ENCODE measurements around the gene AKR1B1. TPM values are rescaled to one million over a fixed set of nuclear protein-coding genes. Genes with fewer than 3 reads are reported as not detected.

AKR1B1 gene
- total and polyA plus RNA-seq, 2 of the 13 experiments (the other 11 are each of a cell fraction or from before 2014, with no cell fraction given): 89.9 to 133 TPM

DNA sequence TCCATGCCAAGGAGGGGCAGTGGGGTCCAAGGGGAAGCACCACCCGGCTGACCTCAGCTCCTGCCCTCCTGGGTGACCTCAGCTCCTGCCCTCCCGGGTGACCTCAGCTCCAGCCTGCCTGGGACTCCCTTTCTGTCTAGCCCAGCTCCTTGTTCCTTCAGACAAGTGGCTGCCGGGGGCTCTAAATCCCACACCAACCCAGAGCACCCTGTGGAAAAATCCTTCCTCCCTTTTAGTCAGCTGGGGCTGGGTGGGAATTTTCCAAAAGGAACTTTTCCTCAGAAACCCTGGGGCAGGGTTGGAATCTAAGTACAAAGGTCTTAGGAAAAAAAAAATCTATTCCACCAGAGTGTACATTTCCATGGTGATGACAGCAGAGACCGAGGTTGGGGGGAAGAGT, 36.3 kb downstream of the AKR1B1 start (continued):
- TF ChIP-seq ZNF746 (CRISPR knock-in tag; IDR thresholded peaks at IDR 0.05): no peak
- no peak for TF ChIP-seq ZNF34 (CRISPR knock-in tag; IDR thresholded peaks at IDR 0.05; ENCODE audit: borderline replicate concordance)
- TF ChIP-seq BHLHE40 (IDR thresholded peaks at IDR 0.05; ENCODE audit: low read length): no peak
- no peak for TF ChIP-seq NFYC (CRISPR knock-in tag; IDR thresholded peaks at IDR 0.05)
- TF ChIP-seq, protein P1, sequence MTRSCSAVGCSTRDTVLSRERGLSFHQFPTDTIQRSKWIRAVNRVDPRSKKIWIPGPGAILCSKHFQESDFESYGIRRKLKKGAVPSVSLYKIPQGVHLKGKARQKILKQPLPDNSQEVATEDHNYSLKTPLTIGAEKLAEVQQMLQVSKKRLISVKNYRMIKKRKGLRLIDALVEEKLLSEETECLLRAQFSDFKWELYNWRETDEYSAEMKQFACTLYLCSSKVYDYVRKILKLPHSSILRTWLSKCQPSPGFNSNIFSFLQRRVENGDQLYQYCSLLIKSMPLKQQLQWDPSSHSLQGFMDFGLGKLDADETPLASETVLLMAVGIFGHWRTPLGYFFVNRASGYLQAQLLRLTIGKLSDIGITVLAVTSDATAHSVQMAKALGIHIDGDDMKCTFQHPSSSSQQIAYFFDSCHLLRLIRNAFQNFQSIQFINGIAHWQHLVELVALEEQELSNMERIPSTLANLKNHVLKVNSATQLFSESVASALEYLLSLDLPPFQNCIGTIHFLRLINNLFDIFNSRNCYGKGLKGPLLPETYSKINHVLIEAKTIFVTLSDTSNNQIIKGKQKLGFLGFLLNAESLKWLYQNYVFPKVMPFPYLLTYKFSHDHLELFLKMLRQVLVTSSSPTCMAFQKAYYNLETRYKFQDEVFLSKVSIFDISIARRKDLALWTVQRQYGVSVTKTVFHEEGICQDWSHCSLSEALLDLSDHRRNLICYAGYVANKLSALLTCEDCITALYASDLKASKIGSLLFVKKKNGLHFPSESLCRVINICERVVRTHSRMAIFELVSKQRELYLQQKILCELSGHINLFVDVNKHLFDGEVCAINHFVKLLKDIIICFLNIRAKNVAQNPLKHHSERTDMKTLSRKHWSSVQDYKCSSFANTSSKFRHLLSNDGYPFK (CRISPR knock-in tag; IDR thresholded peaks at IDR 0.05; ENCODE audit: borderline replicate concordance): no peak
- no peak for TF ChIP-seq SIX1 (CRISPR knock-in tag; IDR thresholded peaks at IDR 0.05; ENCODE audit: borderline replicate concordance)
- no peak for TF ChIP-seq ZNF17 (CRISPR knock-in tag; IDR thresholded peaks at IDR 0.05)
- no peak for TF ChIP-seq ZNF589 (CRISPR knock-in tag; conservative IDR thresholded peaks at IDR 0.05)
- TF ChIP-seq, protein P2, sequence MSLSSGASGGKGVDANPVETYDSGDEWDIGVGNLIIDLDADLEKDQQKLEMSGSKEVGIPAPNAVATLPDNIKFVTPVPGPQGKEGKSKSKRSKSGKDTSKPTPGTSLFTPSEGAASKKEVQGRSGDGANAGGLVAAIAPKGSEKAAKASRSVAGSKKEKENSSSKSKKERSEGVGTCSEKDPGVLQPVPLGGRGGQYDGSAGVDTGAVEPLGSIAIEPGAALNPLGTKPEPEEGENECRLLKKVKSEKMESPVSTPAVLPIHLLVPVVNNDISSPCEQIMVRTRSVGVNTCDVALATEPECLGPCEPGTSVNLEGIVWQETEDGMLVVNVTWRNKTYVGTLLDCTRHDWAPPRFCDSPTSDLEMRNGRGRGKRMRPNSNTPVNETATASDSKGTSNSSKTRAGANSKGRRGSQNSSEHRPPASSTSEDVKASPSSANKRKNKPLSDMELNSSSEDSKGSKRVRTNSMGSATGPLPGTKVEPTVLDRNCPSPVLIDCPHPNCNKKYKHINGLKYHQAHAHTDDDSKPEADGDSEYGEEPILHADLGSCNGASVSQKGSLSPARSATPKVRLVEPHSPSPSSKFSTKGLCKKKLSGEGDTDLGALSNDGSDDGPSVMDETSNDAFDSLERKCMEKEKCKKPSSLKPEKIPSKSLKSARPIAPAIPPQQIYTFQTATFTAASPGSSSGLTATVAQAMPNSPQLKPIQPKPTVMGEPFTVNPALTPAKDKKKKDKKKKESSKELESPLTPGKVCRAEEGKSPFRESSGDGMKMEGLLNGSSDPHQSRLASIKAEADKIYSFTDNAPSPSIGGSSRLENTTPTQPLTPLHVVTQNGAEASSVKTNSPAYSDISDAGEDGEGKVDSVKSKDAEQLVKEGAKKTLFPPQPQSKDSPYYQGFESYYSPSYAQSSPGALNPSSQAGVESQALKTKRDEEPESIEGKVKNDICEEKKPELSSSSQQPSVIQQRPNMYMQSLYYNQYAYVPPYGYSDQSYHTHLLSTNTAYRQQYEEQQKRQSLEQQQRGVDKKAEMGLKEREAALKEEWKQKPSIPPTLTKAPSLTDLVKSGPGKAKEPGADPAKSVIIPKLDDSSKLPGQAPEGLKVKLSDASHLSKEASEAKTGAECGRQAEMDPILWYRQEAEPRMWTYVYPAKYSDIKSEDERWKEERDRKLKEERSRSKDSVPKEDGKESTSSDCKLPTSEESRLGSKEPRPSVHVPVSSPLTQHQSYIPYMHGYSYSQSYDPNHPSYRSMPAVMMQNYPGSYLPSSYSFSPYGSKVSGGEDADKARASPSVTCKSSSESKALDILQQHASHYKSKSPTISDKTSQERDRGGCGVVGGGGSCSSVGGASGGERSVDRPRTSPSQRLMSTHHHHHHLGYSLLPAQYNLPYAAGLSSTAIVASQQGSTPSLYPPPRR (CRISPR knock-in tag; IDR thresholded peaks at IDR 0.05; ENCODE audit: borderline replicate concordance): no peak
- TF ChIP-seq, protein P3, sequence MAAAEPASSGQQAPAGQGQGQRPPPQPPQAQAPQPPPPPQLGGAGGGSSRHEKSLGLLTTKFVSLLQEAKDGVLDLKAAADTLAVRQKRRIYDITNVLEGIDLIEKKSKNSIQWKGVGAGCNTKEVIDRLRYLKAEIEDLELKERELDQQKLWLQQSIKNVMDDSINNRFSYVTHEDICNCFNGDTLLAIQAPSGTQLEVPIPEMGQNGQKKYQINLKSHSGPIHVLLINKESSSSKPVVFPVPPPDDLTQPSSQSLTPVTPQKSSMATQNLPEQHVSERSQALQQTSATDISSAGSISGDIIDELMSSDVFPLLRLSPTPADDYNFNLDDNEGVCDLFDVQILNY (CRISPR knock-in tag; conservative IDR thresholded peaks at IDR 0.05): no peak

Data from HepG2 (cell line).